Medulla oblongata (tissue), 1 donor: ENCODE data around the gene IGSF1.

Experiments
- DNase-seq: peaks from one replicate; pipeline ENCODE4 v3.0.0-alpha.2; 2015; ENCODE audit errors: extremely low spot score

The IGSF1 gene

GRCh38 chrX:131288738-131289511 is at the start of gene IGSF1:
Gene IGSF1 (minus strand): TSS chrX:131289306. CDS start chrX:131286674, 2,632 bp downstream.
- DNase-seq: peak; percentile 76

- no peak for DNase-seq
Observed at GRCh38 chrX:131332331-131332730, 43.2 kb upstream of the IGSF1 start.

GRCh38 chrX:131331152-131331551 is 42.0 kb upstream of the IGSF1 start:
- no peak for DNase-seq

GRCh38 chrX:131330735-131331134 is 41.6 kb upstream of the IGSF1 start:
- DNase-seq: no peak

- DNase-seq: no peak
Observed at GRCh38 chrX:131322651-131323050, 33.5 kb upstream of the IGSF1 start.

GRCh38 chrX:131317326-131317725 is 28.2 kb upstream of the IGSF1 start:
- DNase-seq: no peak

GRCh38 chrX:131316260-131316659 is 27.2 kb upstream of the IGSF1 start:
- no peak for DNase-seq

GRCh38 chrX:131308980-131309379 is 19.9 kb upstream of the IGSF1 start:
- no peak for DNase-seq

GRCh38 chrX:131306601-131307000 is 17.5 kb upstream of the IGSF1 start:
- no peak for DNase-seq

- DNase-seq: no peak
Observed at GRCh38 chrX:131305926-131306325, 16.8 kb upstream of the IGSF1 start.

- no peak for DNase-seq
Observed at GRCh38 chrX:131302701-131303100, 13.6 kb upstream of the IGSF1 start.

GRCh38 chrX:131301155-131301554 is 12.0 kb upstream of the IGSF1 start:
- no peak for DNase-seq

GRCh38 chrX:131298846-131299245 is 9.7 kb upstream of the IGSF1 start:
- no peak for DNase-seq

- no peak for DNase-seq
Observed at GRCh38 chrX:131298036-131298435, 8.9 kb upstream of the IGSF1 start.

- DNase-seq: no peak
Observed at GRCh38 chrX:131289527-131289926, 421 bp upstream of the IGSF1 start.

GRCh38 chrX:131288188-131288587 is 918 bp downstream of the IGSF1 start:
- DNase-seq: peak; percentile 14

- DNase-seq: no peak
Observed at GRCh38 chrX:131287560-131288179, 1.4 kb downstream of the IGSF1 start.

- no peak for DNase-seq
Observed at GRCh38 chrX:131279617-131280016, 9.5 kb downstream of the IGSF1 start.

- no peak for DNase-seq
Observed at GRCh38 chrX:131279197-131279596, 9.9 kb downstream of the IGSF1 start.

- no peak for DNase-seq
Observed at GRCh38 chrX:131277543-131278136, 11.5 kb downstream of the IGSF1 start.

- DNase-seq: no peak
Observed at GRCh38 chrX:131273011-131273410, 16.1 kb downstream of the IGSF1 start.

GRCh38 chrX:131271826-131272225 is 17.3 kb downstream of the IGSF1 start:
- no peak for DNase-seq

GRCh38 chrX:131271274-131271673 is 17.8 kb downstream of the IGSF1 start:
- no peak for DNase-seq
